Pancreas (tissue), 10 donors: Measurements from ENCODE around the gene NUDT1. TPM values are rescaled to one million over a fixed set of nuclear protein-coding genes. Genes with fewer than 3 reads are reported as not detected.

Experiments used
- ATAC-seq, 4 donors: fragments of 200-7000 bp; cut with Tn5 transposase; one replicate each; pipeline versions ENCODE4 v1.8.0 to v1.9.1; 2020; ENCODE audit warnings: mild to moderate bottlenecking in 4 of 4, moderate library complexity in 4 of 4
- DNase-seq, 6 donors: peaks; one replicate each; pipeline ENCODE4 v3.0.0-alpha.2; 2020
- FAIRE-seq: peaks from 2 replicates; lab custom pipeline; 2012; peaks lifted over from hg19 to GRCh38; lab: Jason Lieb, UNC
- H3K27ac ChIP-seq, 4 donors: fragments of 200-600 bp; sonication (generic); 1 replicate in 3 of 4; 2 replicates in 1 of 4; pipeline versions ENCODE4 v1.5.0 to v1.8.0; 2020
- H3K27me3 ChIP-seq, 4 donors: fragments of 200-600 bp; one replicate each; pipeline ENCODE4 v1.8.0; 2021
- H3K36me3 ChIP-seq, 3 donors: fragments of 200-600 bp; sonication (generic) in 1 of 3; one replicate each; pipeline versions ENCODE4 v1.5.0 to v1.8.0; 2020 to 2021
- H3K4me1 ChIP-seq, 3 donors: fragments of 200-600 bp; one replicate each; pipeline ENCODE4 v1.8.0; 2021
- H3K4me3 ChIP-seq, 4 donors: fragments of 200-600 bp; sonication (generic) in 2 of 4; one replicate each; pipeline versions ENCODE4 v1.5.0 to v1.8.0; 2020 to 2021
- H3K9me3 ChIP-seq, 4 donors: fragments of 200-600 bp; one replicate each; pipeline ENCODE4 v1.8.0; 2021
- CTCF ChIP-seq, 4 donors: fragments of 200-600 bp; sonication (generic) in 3 of 4; IDR thresholded peaks; one replicate each; pipeline versions ENCODE4 v1.5.0 to v1.8.0; 2021; ENCODE audit warnings: antibody characterized with exemption in 4 of 4
- WGBS, 2 donors: extraction: QIAGEN DNeasy Blood & Tissue Kit; methylation state at CpG; one replicate each; pipeline ENCODE4 v1.1.7; 2013; 5-methylcytosine and 5-hydroxymethylcytosine counted together
- intact Hi-C, 3 donors: fragments of 100-400 bp; cut with DNase I; formaldehyde crosslinking; loops; one replicate each; pipeline versions ENCODE4 v1.11.1 to v1.14.2; 2022
- microRNA-seq, 2 donors: library from miRNA; unstranded; fragments of <30 nt; microRNA quantifications; one replicate each; pipeline versions ENCODE4 to v1.1.0, GENCODE V29; 2019 to 2020
- polyA plus RNA-seq, 2 donors: library from polyadenylated mRNA; stranded (reverse); fragments of 200-250 nt; gene quantifications; one replicate each; pipeline ENCODE4 v1.2.3, GENCODE V29; 2013
- total RNA-seq, 6 donors: library from RNA; stranded (reverse); fragmentation: NEBNext Ultra II Directional in 4 of 6; extraction: Animal tissue kit (Norgen Biotek cat#: 25700) in 4 of 6; gene quantifications; one replicate each; pipeline versions ENCODE4 v1.2.1 to v1.2.4, GENCODE V29; 2021 to 2023
- donor health status: healthy with polysubstance abuse.
- donor health status: DM: no; HTN: no; CAD: no; lungs with moderate emphysema.
- donor health status: DM: no; HTN: no; CAD: no.
- donor health status: control.
- donor health status: control.
- donor health status: Bipolar disorder and iron deficiency.
- donor health status: DM: yes; HTN: yes; CAD: no.
- donor health status: DM: no; HTN: no; CAD: no.
- donor health status: DM: no; HTN: no; CAD: no.
- donor health status: DM: yes; HTN: yes; CAD: no.

NUDT1 gene
- total and polyA plus RNA-seq, 8 donors, result 2.6 to 7.2 (median 4.6) TPM

GRCh38 chr7:2299131-2299829 is 57.3 kb downstream of the NUDT1 start:
- Histone ChIP-seq H3K4me1 (no peaks in the 10 kb centered on the region), H3K9me3 (no peaks in the 10 kb centered on the region), H3K36me3 (no peaks in the 10 kb centered on the region), H3K4me3 (no peak overlapping the region), H3K27me3 (no peaks in the 10 kb centered on the region), H3K27ac (peak overlapping the region in 2 of 4 donors; percentile 30 to 35)
- intact Hi-C loops, result no loop called here
- WGBS, 2 donors, result 85% methylated on average over 18 of the region's 18 CpGs
- FAIRE-seq (no peak), DNase-seq (peak in 1 of 6 donors; percentile 47), ATAC-seq (peak in 2 of 4 donors; percentile 63 to 76)
- no peak for TF ChIP-seq CTCF (IDR thresholded peaks at IDR 0.05)

GRCh38 chr7:2299870-2300512 is 58.0 kb downstream of the NUDT1 start:
- peak in 2 of 4 donors; percentile 50 to 63 for ATAC-seq
- DNase-seq, result no peak
- WGBS, 2 donors, result 74 to 78% methylated on average over 9 of the region's 9 CpGs
- no peak for FAIRE-seq
- Histone ChIP-seq H3K9me3 (no peaks in the 10 kb centered on the region), H3K4me3 (no peak overlapping the region), H3K4me1 (no peaks in the 10 kb centered on the region), H3K36me3 (no peaks in the 10 kb centered on the region), H3K27ac (peak overlapping the region in 2 of 4 donors; percentile 30 to 35), H3K27me3 (no peaks in the 10 kb centered on the region)
- no peak for TF ChIP-seq CTCF (IDR thresholded peaks at IDR 0.05)
- intact Hi-C loops, result no loop called here

Small RNA genes lying within 50 kb of the gene (microRNA-seq; reads per million reads assigned to microRNA genes)
- 0 to 0.29 reads per million in 2 donors for gene MIR6836

Other genes with a start within 250 kb of the NUDT1 start
- 10 to 100 TPM in 4 of 6 donors, 1 to 10 TPM in 2; 9.8 to 13.8 (median 10.8) TPM for gene MAD1L1, start 9.3 kb upstream of the NUDT1 start, total RNA-seq
- gene MAD1L1, start 9.3 kb upstream of the NUDT1 start, polyA plus RNA-seq, result 10 to 100 TPM; 12.3 to 28.2 TPM
- 10 to 100 TPM in 1 of 6 donors, 1 to 10 TPM in 5; 3.5 to 11.8 (median 7.7) TPM for gene MRM2, start within 50 bp of the NUDT1 start, total RNA-seq
- 10 to 100 TPM in 1 of 2 donors, 1 to 10 TPM in 1; 8.2 to 12.3 TPM for gene MRM2, start within 50 bp of the NUDT1 start, polyA plus RNA-seq
- 10 to 100 TPM in 4 of 6 donors, 1 to 10 TPM in 2; 9.3 to 16.1 (median 11.7) TPM for gene SNX8, start 72.2 kb downstream of the NUDT1 start, total RNA-seq
- 10 to 100 TPM in 1 of 2 donors, 1 to 10 TPM in 1; 7.1 to 11.9 TPM for gene SNX8, start 72.2 kb downstream of the NUDT1 start, polyA plus RNA-seq
- gene EIF3B, start 112.6 kb downstream of the NUDT1 start, total RNA-seq, result 100 to 1,000 TPM in 1 of 6 donors, 10 to 100 TPM in 5; 61.1 to 106 (median 72.4) TPM
- gene EIF3B, start 112.6 kb downstream of the NUDT1 start, polyA plus RNA-seq, result 10 to 100 TPM; 83.2 to 90.6 TPM
- 10 to 100 TPM in 1 of 6 donors, 1 to 10 TPM in 5; 7.3 to 13.2 (median 8.6) TPM for gene CHST12, start 161.4 kb downstream of the NUDT1 start, total RNA-seq
- 1 to 10 TPM; 7.0 to 8.7 TPM for gene CHST12, start 161.4 kb downstream of the NUDT1 start, polyA plus RNA-seq
- not detected for gene GRIFIN, start 234.2 kb downstream of the NUDT1 start, total RNA-seq
- not detected for gene GRIFIN, start 234.2 kb downstream of the NUDT1 start, polyA plus RNA-seq